ENCODE measurements around the gene CSMD2.
"Not testable (repeated sequence)": the region's sequence is repeated elsewhere in the genome, so short reads cannot be mapped to it uniquely, and the experiment has no call there.

The CSMD2 gene

DNA sequence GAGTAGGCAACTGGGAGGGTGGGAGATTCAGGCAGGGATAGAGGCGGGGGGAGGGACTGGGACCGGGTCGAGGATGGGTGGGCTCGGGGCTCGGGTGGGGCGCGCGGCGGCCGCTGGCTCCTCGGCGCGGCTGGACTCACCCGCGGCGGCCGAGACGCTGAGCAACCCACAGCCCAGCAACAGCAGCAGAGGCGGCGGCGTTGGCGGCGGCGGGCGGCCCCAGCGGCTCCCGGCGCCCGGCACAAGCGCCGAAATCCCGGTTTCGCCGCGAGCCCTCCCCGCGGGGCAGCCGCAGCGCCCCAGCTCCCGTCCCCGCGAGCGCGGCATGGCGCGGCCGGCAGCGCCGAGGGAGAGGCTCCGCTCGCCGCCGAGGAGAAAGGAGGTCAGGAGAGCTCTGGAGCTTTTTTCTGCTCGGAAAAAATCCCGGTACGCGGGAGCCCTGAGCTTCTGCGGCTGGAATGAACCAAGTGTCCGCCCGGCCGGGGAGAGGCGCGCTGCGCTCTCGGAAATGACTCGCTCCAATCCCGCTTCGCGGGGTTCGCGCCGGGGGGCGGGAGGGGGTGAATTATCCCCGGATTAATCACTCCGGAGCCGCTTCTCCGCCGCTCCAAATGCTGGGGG lies at the start of gene CSMD2:
Gene CSMD2, minus strand, starts transcription at position 460 of the 621 bp plus-strand sequence. Its CDS starts 133 bp downstream, at position 327.
- peak; percentile 57 for DNase-seq

DNA sequence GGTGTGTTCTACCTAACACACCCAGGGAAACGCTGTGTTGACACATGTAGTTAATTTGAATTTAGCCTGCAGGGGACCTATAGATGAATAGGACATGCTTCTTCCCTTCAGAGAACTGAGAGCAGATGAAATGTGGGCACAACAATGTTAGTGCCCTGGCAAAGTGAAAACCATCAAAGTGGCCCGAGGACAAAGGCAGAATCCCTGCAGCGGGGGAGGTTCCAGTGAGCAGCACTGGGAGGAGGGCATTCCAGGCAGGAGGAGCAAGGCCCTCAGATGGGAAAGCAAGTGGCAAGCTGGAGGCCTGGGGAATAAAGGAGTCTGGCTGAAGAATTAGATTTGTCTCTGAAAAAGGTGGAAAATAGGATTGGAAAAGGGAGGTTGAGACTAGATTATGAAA lies 48.9 kb upstream of the CSMD2 start:
- DNase-seq = no peak

DNA sequence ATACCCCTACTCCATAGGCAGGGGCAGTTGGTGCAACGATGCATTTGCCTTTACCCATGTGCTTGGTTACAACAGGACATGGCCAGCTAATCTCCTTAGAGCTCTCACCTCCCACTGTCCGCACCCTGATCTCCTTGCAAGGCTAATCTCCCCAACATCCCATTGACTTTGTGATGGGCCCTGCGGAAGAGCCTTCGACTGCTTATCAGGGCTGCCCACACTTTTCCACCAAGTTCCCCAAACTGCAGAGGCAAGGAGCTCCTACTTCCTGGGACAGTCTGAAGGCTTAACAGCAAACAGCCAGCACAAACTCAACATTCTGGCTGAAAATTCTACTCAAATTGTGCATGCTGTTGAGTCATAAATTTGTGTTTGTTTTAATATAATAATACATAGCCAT lies 47.6 kb upstream of the CSMD2 start:
- no peak for DNase-seq

DNA sequence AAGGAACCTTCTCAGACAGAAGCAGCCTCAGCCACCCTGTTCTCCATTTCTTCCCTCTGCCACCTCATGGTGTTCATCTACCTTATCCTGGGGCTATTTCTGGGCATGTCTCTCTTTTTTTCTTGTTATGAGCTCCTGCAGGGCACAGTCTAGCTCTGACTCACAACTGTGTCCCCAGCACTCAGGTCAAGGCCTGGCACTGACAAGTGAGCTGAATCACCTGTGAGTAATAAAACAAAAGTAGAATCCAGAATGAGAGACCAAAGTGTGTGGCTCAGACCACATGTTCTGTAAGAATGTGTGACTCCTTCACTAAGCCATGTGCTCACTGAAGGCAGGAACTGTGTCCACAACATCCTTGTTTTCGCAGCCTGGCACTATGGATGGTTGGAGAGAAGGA lies 34.9 kb upstream of the CSMD2 start:
- DNase-seq = no peak

DNA sequence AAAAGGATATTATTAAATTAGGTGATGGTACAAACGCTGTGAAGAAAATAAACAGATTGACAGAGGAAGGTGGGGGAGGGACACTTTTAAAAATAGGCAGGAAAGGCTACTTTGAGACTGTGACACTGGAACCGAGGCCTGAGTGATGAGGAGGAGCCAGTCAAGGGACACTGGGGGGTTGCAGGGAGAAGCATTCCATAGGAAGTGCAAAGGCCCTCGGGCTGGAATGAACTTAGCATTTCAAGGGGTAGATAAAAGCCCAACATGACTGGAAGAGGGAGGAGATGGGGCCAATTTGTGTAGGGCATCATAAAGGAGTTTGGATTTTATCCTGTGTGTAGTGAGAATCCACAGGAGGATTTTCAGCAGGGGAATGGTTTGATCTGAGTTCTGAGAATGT lies 27.6 kb upstream of the CSMD2 start:
- no peak for DNase-seq

DNA sequence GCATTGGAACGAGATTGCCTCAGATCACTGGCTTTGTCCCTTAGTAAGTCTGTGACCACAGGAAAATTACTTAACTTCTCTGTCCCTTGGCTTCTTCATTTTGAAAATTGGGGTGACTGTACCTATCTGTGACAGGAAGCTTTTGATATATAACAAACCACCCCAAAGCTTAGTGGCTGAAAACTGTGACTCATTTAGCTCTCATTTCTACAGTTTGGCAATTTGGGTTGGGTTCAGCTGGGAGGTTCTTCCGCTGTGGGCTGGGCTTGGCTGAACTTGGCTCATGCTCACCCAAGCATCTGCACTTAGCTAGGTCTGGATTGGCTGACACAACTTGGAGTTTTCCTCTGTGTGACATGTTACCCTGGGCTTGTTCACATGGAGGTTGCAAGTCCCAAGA lies 25.7 kb upstream of the CSMD2 start:
- no peak for DNase-seq

DNA sequence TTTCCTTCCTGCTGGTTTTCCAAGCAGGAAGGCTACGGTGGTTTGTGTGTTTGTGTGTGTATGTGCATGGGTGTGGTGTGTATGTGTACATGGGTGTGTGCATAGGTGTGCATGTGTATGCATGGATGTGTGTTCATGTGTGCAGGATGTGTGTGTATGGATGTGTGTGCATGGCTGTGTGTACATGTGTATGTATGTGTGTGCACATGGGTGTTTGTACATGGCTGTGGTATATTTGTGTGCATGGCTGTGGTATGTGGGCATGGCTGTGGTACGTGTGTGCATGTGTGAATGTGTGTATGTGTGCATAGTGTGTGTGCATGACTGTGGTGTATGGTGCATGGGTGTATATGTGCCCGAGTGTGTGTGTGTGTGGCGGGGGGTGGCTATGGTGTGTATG lies 24.0 kb upstream of the CSMD2 start:
- no peak for DNase-seq

DNA sequence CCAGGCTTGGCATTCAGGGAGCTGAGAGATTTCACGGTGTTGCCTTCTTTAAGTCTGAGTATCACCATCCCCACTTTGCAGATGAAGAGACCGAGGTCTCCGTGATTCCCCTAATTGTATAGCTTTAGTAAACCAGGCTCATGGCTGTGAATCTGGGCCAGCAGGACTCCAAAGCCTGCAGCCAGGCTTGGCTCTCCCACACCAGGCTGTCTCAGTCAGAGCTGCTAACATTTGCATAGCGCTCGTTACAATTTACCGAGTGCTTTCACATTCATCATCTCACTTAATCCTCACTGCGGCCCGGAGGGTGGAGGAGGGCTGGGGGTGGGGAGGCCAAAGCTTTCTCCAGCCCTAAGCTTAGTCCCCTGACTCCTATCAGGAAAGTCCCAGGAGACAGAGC lies 23.4 kb upstream of the CSMD2 start:
- no peak for DNase-seq

DNA sequence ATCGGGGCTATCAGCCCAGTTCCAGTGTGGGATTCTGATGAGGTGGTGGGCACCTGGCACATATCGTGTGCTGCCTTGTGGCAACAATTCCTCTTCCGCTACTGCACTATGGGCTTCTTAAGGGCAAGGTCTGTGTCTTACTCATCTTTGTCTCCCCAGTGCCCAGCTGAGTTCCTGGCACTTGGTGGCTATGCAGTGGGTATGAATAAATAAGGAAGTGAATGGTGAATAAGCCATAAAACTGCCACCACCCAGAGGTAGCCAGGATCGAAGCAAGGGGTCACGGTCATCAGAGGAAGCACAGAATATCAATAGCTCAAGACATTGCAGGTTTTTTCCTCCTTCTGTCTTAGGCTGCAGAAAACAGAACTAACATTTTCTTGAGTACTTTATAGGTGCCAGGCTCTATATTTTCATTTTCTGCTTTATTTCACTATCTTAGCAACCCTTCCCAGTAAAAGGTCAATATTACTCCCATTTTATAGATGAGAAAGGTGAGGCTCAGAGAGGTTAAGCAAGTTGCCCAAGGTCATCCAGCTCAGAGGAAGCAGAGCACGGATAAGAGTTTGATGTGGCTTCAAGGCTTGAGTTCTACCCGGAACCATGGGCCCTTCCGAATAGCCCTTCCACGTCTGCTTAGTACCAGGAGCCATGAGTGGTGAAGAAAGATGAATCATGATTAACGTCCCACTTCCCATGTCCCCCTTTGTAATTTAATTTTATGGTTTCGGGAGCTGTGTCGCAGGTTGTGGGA lies 21.9 kb upstream of the CSMD2 start:
- no peak for DNase-seq

DNA sequence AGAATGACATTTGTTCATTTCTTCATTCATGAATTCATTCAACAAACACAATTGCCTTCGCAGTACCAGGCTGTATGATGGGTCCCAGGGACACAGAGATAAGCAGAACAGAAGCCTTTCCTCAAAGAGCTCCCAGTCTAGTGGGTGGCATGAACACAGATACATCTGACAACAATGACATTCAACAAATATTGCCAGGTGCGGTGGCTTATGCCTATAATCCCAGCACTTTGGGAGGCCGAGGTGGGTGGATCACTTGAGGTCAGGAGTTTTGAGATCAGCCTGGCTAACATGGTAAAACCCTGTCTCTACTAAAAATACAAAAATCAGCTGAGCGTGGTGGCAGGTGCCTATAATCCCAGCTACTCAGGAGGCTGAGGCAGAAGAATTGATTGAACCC lies 18.4 kb upstream of the CSMD2 start:
- DNase-seq = not testable (repeated sequence)

DNA sequence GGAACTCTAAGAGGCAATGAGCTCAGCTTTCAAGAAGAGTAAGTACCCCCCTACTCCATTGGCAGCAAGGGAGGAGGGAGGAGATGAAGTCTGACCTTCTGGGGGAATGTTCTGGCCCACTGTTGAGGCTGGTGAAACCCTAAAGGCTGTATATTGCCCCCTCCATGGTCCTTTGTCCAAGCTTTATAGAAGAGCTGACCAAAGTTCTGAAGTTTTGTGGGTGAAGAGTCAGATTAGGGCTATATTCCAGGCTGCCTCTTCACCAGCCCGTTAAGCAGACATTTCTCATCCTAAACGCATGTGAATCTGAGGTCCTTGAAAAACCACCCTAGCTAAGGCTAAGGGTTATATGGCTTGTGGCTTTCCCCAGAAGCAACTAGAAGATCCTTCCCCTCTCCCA lies 13.0 kb upstream of the CSMD2 start:
- DNase-seq = no peak

DNA sequence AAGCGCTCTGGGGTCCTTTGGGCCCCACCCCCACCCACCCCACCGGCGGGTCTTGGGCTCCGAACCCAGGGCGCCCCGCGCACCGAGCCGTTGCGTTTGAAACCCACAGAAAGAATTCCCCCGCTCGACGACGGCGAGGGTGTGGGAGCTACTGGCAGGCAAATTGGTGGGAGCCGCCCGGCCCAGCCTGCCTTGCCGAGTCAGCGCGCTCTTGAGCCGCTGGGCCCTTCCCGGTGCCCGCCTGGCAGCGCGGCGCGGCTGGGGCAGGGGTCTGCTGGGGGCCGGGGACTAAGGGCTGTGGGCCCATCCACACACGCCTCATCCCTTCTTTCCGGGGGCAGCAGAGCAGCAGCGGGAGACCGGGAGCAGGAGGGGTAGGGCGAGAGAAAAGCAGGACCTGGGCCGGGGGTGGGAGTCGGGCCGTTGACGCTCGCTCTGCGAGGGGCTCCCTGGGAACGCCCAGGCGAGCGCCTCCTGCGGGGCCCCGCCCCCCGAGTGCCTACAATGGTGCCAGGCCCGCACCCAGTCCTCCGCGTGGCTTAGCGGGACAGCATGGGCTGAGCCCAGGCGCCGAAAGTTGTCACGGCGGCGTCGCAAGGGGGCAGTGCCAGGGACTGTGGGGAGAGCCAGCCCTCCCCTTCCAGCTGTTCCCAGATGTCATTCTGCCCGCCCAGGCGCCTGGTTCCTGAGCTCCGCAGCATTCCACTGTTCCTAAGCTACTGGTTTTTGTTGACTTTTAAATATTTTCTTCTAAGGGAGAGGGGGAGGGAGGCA lies 12.0 kb upstream of the CSMD2 start, which contains the start of gene C1orf94:
Gene C1orf94, plus strand, starts transcription at position 78 of the 774 bp plus-strand sequence. CDS start 883 bp downstream, outside the sequence.
- no peak for DNase-seq

DNA sequence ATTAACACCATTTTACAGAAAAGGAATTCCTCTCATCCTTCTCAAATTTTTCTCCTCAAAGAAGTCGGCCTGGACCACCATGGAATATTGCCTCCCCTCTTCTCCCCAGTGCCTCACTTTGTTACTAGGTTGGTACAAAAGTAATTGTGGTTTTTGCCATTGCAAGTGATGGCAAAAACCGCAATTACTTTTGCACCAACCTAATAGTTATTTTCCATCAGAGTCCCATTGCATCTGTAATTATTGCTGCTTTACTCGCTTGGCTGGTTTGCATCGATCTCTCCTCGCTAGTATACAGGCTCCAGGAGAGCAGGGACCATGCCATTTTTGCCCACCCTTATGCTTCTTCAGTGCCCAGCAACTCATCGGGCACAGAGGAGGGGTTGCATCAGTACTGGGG lies 10.7 kb upstream of the CSMD2 start:
- DNase-seq = no peak

DNA sequence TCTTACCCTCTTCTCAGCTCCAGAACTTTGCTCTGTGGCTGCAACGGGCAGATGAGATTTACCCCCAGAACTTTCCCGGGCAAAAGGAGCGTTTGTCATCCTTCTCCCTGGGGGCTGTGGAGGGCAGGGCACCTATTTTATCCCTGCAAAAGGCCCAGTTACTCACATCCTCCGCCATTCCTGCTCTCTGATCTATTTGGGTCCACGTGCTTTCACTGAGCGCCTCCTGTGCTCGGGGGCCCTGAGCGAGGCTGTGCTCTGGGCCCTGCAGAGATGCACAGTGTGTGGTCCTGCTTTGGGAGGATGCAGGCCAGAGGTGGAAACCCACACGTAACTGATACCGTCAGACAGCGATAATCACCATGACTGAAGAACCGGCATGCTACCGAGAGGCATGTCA lies 2.4 kb upstream of the CSMD2 start:
- no peak for DNase-seq

DNA sequence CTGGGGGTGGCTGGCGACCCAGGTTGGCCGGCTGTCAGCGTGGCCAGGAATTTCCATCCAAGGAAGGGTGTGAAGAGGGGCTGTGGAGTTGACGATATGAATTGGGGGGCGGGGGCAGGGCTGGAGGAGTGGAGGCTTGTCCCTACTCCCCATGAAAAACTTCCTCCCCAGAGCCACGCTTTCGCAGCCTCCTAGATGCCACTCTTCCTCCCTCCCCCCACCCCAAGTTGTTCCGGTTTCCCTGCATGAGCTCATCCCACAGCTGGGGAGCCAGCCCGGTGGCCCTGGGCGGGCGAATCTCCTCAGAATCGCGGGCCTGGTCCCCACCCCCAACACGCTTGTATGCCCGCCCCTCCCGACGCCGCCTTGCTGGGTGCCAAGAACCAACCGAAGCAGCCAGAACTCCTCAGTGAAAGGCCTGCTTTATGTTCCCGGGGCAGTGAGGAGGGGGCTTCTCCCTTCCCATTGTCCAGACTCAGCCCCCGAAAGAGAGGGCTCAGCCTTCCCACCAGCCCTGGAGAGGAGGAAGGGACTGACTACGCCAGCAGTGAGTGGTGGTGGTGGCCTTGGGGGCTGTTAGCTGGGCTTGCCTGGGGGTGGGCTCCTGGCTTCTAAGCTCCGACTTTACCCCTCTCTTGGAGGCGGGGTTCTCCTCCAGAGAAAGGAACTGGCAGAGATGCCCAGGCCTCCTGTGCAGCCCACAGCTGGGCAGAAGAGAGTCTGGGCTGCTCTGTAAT lies 1.8 kb upstream of the CSMD2 start:
- DNase-seq = no peak

DNA sequence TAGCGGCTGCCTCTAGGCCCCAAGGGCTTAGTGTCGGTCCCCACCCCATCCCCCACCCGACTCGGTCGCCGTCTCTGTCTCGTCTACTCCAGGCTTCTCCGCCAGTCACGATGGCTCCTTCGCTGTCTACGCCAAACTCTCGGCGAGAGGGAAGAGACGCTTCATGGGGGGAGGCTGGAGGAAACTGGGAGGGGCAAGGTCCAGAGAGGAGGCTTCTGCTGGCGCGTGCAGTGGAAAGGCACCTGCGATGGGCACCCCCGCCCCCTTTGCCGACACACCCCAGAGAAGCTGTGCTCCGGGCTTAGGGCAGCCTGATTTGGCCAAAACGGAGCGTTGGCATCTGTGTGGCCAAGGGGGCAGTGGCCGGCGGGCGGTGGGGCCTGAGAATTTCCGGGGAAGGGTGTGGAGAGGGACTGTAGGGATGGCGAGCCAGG lies 1.2 kb upstream of the CSMD2 start:
- DNase-seq = no peak

DNA sequence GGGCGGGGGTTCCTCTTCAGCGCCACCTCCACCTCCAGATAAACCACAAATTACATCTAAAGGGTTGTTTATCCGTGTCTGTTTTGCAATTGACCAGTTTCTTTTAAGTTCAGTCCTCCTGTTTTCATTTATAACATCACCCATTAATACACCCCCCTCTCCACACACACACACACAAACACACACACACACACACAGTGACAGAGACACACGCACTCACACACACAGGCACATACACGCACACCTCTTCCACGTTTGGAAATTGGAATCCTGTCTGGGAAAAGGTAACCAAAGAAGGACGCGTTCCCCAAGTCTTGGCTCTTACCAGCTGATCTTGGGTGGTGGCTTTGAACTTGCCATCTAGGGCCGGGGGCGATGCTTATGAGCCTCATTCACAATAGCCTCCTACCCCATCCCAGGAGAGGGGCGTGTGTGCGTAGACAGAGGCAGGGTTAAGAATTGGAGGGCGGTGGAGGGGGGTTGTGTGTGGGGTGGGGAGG lies 442 bp upstream of the CSMD2 start:
- no peak for DNase-seq

DNA sequence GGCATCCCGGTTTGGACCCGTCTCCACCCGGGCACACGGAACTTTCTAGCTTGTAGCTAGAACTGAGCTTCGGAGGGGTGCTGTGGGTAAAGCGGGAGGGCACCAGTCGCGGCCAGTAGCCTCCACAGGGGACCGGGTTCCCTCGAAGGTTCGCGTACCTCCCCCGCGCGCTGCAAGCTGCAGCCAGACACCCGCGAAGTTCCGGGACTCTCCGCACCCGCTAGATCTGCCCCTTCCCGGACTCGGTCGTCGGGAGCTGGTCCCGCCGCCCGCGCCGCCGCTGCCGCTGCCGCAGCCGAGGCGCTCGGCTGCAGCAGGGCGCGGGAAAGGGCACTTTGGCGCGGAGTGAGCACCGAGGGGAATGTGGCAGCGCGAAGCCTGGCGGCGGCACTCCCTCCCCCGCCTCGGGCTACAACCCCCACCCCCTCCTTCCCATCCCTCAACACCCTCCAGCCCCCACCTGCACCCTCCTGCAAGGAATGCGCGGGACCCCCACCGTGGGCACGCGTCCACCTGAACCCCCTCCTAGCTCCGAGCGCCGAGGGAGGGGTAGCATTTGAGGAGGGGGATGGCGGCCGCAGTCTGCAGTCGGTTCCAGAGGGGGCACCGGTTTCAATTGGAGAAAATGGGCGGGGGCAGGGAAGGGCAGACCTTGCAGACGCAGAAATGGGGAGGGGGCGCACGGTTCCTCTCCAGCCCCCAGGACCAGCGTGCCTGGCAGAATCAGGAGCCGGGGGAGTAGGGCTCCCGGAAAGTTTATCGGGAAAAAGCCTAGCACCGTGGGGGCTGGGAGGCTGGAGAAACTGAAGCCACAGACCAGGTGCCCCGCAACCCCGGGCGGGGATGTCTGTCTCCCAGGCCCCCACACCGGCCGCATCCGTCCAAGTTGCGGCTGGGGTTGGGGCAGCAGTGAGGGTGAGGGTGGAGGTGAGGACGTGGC lies 968 bp downstream of the CSMD2 start:
- DNase-seq = no peak

DNA sequence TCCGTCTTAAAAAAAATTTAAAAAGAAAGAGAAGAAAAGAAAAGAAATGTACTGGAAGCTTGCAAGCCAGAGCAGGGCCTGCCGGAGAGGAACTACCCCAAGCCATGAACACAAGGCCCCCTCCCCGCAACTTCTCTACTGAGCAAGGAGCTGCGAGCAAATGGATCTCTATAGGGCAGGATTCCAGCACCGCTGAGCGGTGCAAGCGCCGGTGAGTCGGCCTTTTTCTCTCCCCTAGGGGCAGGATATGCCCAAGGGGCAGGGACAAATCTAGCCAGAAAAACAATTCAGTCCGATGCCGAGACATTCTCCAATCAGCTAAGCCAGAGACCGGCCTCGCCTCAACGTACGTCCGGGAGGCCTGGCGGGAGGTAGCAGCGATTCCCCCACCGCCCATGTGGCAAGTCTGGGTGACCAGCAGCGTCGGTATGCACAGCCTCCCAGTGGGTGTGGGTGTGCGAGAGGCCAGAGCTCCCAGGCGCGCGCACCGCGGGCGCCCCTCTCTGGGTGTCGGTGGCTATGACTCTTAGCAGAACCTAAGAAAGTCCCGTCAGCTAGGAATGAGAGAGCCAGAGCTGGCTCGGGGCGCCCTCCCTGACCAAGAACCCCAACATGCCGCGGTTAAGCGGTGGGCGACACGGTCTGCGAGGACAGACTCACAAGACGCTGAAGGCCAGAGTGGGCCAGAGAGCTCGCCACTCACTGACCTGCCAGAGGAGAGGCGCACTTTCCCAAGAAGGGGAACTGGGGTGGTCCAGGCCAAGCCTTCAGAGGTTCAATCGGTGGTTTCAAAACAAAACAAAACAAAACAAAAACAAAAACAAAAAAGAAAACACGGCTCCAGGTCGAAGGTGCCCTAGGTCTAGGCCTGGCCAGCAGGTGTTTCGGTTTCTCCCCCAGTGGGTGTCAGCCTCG lies 1.9 kb downstream of the CSMD2 start:
- DNase-seq = peak; percentile 72

DNA sequence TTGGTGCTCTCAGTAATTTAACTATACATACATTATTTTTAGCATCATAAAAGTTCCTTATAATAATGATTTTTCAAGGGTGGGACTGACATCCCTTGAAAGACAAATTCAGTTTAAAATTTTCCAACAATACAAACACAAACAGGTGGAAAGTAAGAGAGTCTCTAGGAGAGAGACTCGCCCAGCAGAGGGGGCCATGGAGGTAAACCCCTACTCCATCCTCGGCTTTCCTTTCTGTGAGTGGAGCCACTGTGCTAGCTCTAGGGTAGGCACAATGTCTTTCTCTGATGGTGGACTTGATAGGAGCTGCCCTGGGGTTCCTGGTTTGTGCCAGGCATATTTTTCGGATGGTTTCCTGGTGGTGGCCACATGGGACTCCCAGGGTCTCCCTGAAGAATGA lies 8.3 kb downstream of the CSMD2 start:
- no peak for DNase-seq

DNA sequence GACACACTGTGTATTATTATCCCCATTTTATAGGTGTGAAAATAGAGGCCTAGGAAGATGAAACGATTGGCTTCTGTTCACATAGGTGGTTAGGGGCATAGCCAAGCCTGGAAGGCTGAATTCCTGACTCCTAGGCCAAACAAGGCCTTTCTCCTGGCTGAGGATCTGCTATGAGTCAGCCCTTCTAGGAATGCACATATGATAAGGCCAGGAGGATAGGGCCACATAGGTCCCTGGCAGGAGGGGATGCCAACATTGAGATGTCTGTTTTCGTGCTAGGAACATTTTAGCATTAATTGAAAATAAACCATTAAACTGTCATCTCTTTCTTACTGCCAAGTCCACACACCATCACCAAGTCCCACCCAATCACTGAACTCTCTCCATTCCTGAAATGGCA lies 9.2 kb downstream of the CSMD2 start:
- no peak for DNase-seq
